ENCODE results near the gene LIFR. TPM values are rescaled to one million over a fixed set of nuclear protein-coding genes. Genes with fewer than 3 reads are reported as not detected.

LIFR gene
- total and polyA plus RNA-seq, 2 of the 4 experiments (the other 2 are of a cell fraction), result 1.9 to 10.4 TPM

DNA sequence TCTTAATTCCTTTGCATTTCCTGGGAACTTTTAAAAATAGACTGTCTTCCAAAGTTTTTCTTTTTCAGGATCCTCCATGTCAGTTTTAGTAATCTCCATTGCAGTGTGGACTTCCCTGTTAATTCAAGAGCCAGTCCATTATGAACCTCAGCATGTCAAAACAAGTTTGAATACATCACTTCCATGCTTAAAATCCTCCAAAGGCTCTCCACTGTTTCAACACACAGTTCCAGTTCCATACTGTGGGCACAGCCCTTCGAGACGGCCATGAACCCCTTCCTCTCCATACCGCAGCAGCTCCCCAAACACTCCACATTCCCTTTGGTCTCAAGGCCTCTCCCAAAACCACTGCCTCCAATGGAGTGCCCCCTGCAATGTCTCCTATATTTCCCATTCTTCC lies 19.5 kb downstream of the LIFR start:
- ChIA-PET CTCF (no interaction called here), POLR2A (ENCODE audit: unreplicated experiment) (no interaction called here)
- WGBS, 2 experiments (ENCODE audit: extremely low coverage in 2 of 2, insufficient read length in 1 of 2), result no CpG with 5 or more reads among the region's 3 CpGs

More for the DNA sequence above, 19.5 kb downstream of the LIFR start:
- H2BK15ac ChIP-seq (ENCODE audit: low read depth, low read length), result no peak overlapping the region
- H3K9me3 ChIP-seq (ENCODE audit: control insufficient read depth, insufficient read depth, low read length), result no peaks in the 10 kb centered on the region
- H3K56ac ChIP-seq (ENCODE audit: extremely low read depth, insufficient read depth, low read length), result no peak overlapping the region
- no peak for DNase-seq
- H2AK9ac ChIP-seq (replicated peaks; ENCODE audit: low read depth, low read length, poor library complexity), result no peak overlapping the region
- peaks cover 3% of the 10 kb centered on the region; the same call in 1 of the 2 replicates for H3K9me1 ChIP-seq (ENCODE audit: insufficient read depth, low read length)
- no peak for TF ChIP-seq RCOR1 (IDR thresholded peaks at IDR 0.05; ENCODE audit: insufficient replicate concordance, low read length)
- no peak for TF ChIP-seq MAFK (IDR thresholded peaks at IDR 0.05; ENCODE audit: low read depth, low read length)
- no peak for TF ChIP-seq MAZ (IDR thresholded peaks at IDR 0.05; ENCODE audit: borderline replicate concordance, low read depth, low read length)
- TF ChIP-seq POLR2A (IDR thresholded peaks at IDR 0.05; ENCODE audit: low read depth, low read length), result no peak
- no peak for TF ChIP-seq NFE2L2 (IDR thresholded peaks at IDR 0.05; ENCODE audit: low read depth, low read length)
- TF ChIP-seq SMC3 (IDR thresholded peaks at IDR 0.05; ENCODE audit: low read depth, low read length), result no peak
- no peak for TF ChIP-seq MXI1 (IDR thresholded peaks at IDR 0.05; ENCODE audit: borderline replicate concordance, low read depth, low read length)
- H3K23ac ChIP-seq (ENCODE audit: low read depth, low read length), result no peak overlapping the region
- dilution Hi-C loops (cut with HindIII; ENCODE audit: low sequenced_read_pairs, unreplicated experiment), result no loop called here
- H3K18ac ChIP-seq (ENCODE audit: low read depth, low read length), result no peak overlapping the region
- H3K27ac ChIP-seq (ENCODE audit: insufficient read depth, low read length), result no peak overlapping the region
- no peak overlapping the region for H3K14ac ChIP-seq (replicated peaks; ENCODE audit: low read depth, low read length)
- H2BK5ac ChIP-seq (ENCODE audit: low read depth, low read length, poor library complexity, severe bottlenecking), result no peak overlapping the region
- no peak overlapping the region for H4K91ac ChIP-seq (ENCODE audit: insufficient read depth, low read depth, low read length)
- no peaks in the 10 kb centered on the region for H3K36me3 ChIP-seq (ENCODE audit: control insufficient read depth, insufficient read depth, low read length)
- H3K4ac ChIP-seq (ENCODE audit: low read depth, low read length), result no peak overlapping the region
- no peak overlapping the region for H4K5ac ChIP-seq (ENCODE audit: low read depth, low read length)
- BruUV-seq (replicated peaks), result no TSS peak
- intact Hi-C loops (cut with micrococcal nuclease), result no loop called here
- no peak overlapping the region for H4K8ac ChIP-seq (ENCODE audit: low read depth in 2 of 2, low read length in 2 of 2)
- no peak overlapping the region for H2BK120ac ChIP-seq (ENCODE audit: low read depth, low read length)
- peaks cover 14 to 26% of the 10 kb centered on the region in 2 experiments for H3K79me1 ChIP-seq (ENCODE audit: low read depth in 1 of 2, low read length in 2 of 2)
- H3K4me1 ChIP-seq (ENCODE audit: control insufficient read depth, insufficient read depth, low read length), result no peaks in the 10 kb centered on the region; the same call in 1 of the 2 replicates
- in situ Hi-C loops (cut with MboI; ENCODE audit: low sequenced_read_pairs), result no loop called here
- no peak overlapping the region for H2BK20ac ChIP-seq (ENCODE audit: low read depth, low read length)
- H3K9ac ChIP-seq (ENCODE audit: low read depth, low read length), result no peak overlapping the region
- no peak overlapping the region for H3K4me2 ChIP-seq (ENCODE audit: low read depth, low read length)
- H2AK5ac ChIP-seq (ENCODE audit: low read depth, low read length), result no peak overlapping the region
- H3K27me3 ChIP-seq (ENCODE audit: control insufficient read depth, insufficient read depth, low read length), result no peaks in the 10 kb centered on the region
- no peak overlapping the region for H3K4me3 ChIP-seq (ENCODE audit: insufficient read depth, low read depth, low read length)
- peaks cover 10% of the 10 kb centered on the region; the same call in 1 of the 2 replicates for H4K20me1 ChIP-seq (ENCODE audit: insufficient read depth, low read length)
- no peak overlapping the region for H2AFZ ChIP-seq (replicated peaks; ENCODE audit: low read length, poor library complexity)
- ATAC-seq (ENCODE audit: low read depth), result no peak
